GM23338 (cell line): ENCODE measurements around the gene C11orf98. TPM values are rescaled to one million over a fixed set of nuclear protein-coding genes. Genes with fewer than 3 reads are reported as not detected.
A peak's percentile ranks its signal among the peaks of the same experiment; 100 is the strongest.

Experiments used
- ATAC-seq: fragments of 200-7000 bp; cut with Tn5 transposase; 3 replicates; pipeline ENCODE4 v1.9.1; 2020
- DNase-seq: peaks from one replicate; pipeline ENCODE4 v3.0.0-alpha.2; 2015; ENCODE audit warnings: low spot score
- H2AFZ ChIP-seq: fragments of 200-600 bp; sonication (generic); 2 replicates; pipeline ENCODE4 v1.8.0; 2016; ENCODE audit warnings: antibody characterized with exemption, mild to moderate bottlenecking, moderate library complexity
- H3F3A ChIP-seq: fragments of 200-600 bp; sonication (generic); replicated peaks from 2 replicates; pipeline ENCODE4 v1.8.0; 2017; ENCODE audit warnings: antibody characterized with exemption, mixed run types, low read depth
- H3K27ac ChIP-seq: fragments of 200-600 bp; sonication (generic); 2 replicates; pipeline ENCODE4 v1.6.1; 2016; ENCODE audit warnings: low read depth
- H3K27me3 ChIP-seq: fragments of 200-600 bp; sonication (generic); 2 replicates; pipeline ENCODE4 v1.8.0; 2016; ENCODE audit warnings: mild to moderate bottlenecking, mixed run types, moderate library complexity; ENCODE audit not compliant: insufficient read depth
- H3K36me3 ChIP-seq: fragments of 200-600 bp; sonication (generic); 2 replicates; pipeline ENCODE4 v1.8.0; 2016; ENCODE audit warnings: mild to moderate bottlenecking; ENCODE audit not compliant: insufficient read depth
- H3K4me1 ChIP-seq: fragments of 200-600 bp; sonication (generic); 2 replicates; pipeline ENCODE4 v1.8.0; 2016; ENCODE audit warnings: mild to moderate bottlenecking, moderate library complexity; ENCODE audit not compliant: insufficient read depth
- H3K4me2 ChIP-seq: fragments of 200-600 bp; sonication (generic); 2 replicates; pipeline ENCODE4 v1.7.1; 2017; ENCODE audit warnings: mixed run types
- H3K4me3 ChIP-seq: fragments of 200-600 bp; sonication (generic); 2 replicates; pipeline ENCODE4 v1.6.1; 2016; ENCODE audit warnings: mixed run types
- H3K79me2 ChIP-seq: fragments of 200-600 bp; sonication (generic); replicated peaks from 2 replicates; pipeline ENCODE4 v1.8.0; 2017; ENCODE audit warnings: mild to moderate bottlenecking; ENCODE audit not compliant: insufficient read depth
- H3K9me2 ChIP-seq: fragments of 200-600 bp; sonication (generic); 2 replicates; pipeline ENCODE4 v1.8.0; 2017; ENCODE audit not compliant: insufficient read depth
- H4K20me1 ChIP-seq: fragments of 200-600 bp; sonication (generic); replicated peaks from 2 replicates; pipeline ENCODE4 v1.8.0; 2017; ENCODE audit warnings: mild to moderate bottlenecking; ENCODE audit not compliant: insufficient read depth
- H3K27ac Mint-ChIP-seq: 2 replicates; pipeline ENCODE4 v1.8.0; 2020; ENCODE audit warnings: inconsistent platforms, mild to moderate bottlenecking, moderate library complexity, mixed read lengths
- H3K27me3 Mint-ChIP-seq: 3 replicates; pipeline ENCODE4 v1.8.0; 2022; ENCODE audit warnings: low read depth, mild to moderate bottlenecking, moderate library complexity, mixed read lengths, inconsistent platforms; ENCODE audit not compliant: insufficient read depth, poor library complexity
- H3K36me3 Mint-ChIP-seq: 3 replicates; pipeline ENCODE4 v1.8.0; 2021; ENCODE audit warnings: low read depth, mild to moderate bottlenecking, inconsistent platforms, moderate library complexity, mixed read lengths
- H3K4me1 Mint-ChIP-seq: 3 replicates; pipeline ENCODE4 v1.8.0; 2020; ENCODE audit warnings: mild to moderate bottlenecking, inconsistent platforms, mixed read lengths
- H3K4me3 Mint-ChIP-seq: 3 replicates; pipeline ENCODE4 v1.8.0; 2021; ENCODE audit warnings: moderate library complexity, mild to moderate bottlenecking, inconsistent platforms, mixed read lengths
- H3K9me3 Mint-ChIP-seq: 3 replicates; pipeline ENCODE4 v1.8.0; 2020; ENCODE audit warnings: moderate library complexity, mild to moderate bottlenecking, inconsistent platforms, mixed read lengths
- JUNB ChIP-seq: IDR thresholded peaks from one replicate; pipeline ENCODE4 v1.6.1; 2016; ENCODE audit warnings: antibody characterized with exemption; ENCODE audit not compliant: unreplicated experiment
- NANOG ChIP-seq: IDR thresholded peaks from 2 replicates; pipeline ENCODE4 v1.6.1; 2016; ENCODE audit warnings: antibody characterized with exemption, borderline replicate concordance
- REST ChIP-seq: IDR thresholded peaks from one replicate; pipeline ENCODE4 v1.6.1; 2018; ENCODE audit warnings: antibody characterized with exemption; ENCODE audit not compliant: unreplicated experiment
- ZNF462 ChIP-seq: fragments of 250-450 bp; sonication (Bioruptor Pico); IDR thresholded peaks from 2 replicates; pipeline ENCODE4 v1.5.0; 2020; ENCODE audit warnings: mild to moderate bottlenecking, moderate library complexity
- polyA plus RNA-seq: library from polyadenylated mRNA; unstranded; fragments of >200 nt; fragmentation: Nextera tagmentation; extraction: Ambion mirVana; gene quantifications from 2 replicates; pipeline ENCODE4 v1.2.1, GENCODE V29; 2016
- total RNA-seq: library from RNA; depleted of rRNA; stranded (reverse); fragments of >200 nt; shearing (Covaris generic); gene quantifications from 2 replicates; pipeline ENCODE4 v1.2.3, GENCODE V29; 2014
- TF ChIP-seq, protein P1 (sequence below): IDR thresholded peaks from 2 replicates; pipeline ENCODE4 v1.6.1; 2016; ENCODE audit warnings: antibody characterized with exemption

C11orf98 gene
- total and polyA plus RNA-seq, 2 experiments from 2014 or later, result 132 to 479 TPM

- H3K27me3 Mint-ChIP-seq, result peaks cover 24% of the 10 kb centered on the region
- TF ChIP-seq REST (no peak), ZNF462 (no peak), JUNB (no peak), NANOG (no peak)
- TF ChIP-seq, protein P1, sequence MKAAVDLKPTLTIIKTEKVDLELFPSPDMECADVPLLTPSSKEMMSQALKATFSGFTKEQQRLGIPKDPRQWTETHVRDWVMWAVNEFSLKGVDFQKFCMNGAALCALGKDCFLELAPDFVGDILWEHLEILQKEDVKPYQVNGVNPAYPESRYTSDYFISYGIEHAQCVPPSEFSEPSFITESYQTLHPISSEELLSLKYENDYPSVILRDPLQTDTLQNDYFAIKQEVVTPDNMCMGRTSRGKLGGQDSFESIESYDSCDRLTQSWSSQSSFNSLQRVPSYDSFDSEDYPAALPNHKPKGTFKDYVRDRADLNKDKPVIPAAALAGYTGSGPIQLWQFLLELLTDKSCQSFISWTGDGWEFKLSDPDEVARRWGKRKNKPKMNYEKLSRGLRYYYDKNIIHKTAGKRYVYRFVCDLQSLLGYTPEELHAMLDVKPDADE, result no peak
- peaks cover 49% of the 10 kb centered on the region for H3K36me3 Mint-ChIP-seq
- peak overlapping the region; percentile 98 for H3K4me3 Mint-ChIP-seq
- peak overlapping the region; percentile 97 for H3K4me2 ChIP-seq
- no peaks in the 10 kb centered on the region; the same call in none of the 3 replicates for H3K9me3 Mint-ChIP-seq
- H3K27ac Mint-ChIP-seq, result no peak overlapping the region
- H3K4me1 Mint-ChIP-seq, result peaks cover 17% of the 10 kb centered on the region
- H3F3A ChIP-seq, result peaks cover 55% of the 10 kb centered on the region
- H3K4me3 ChIP-seq, result peak overlapping the region; percentile 99
- H2AFZ ChIP-seq, result no peak overlapping the region
- no peaks in the 10 kb centered on the region for H3K27me3 ChIP-seq
- H3K4me1 ChIP-seq, result peaks cover 26% of the 10 kb centered on the region
- H3K79me2 ChIP-seq, result peaks cover 51% of the 10 kb centered on the region
- H3K9me2 ChIP-seq, result no peaks in the 10 kb centered on the region
- H3K27ac ChIP-seq, result peak overlapping the region; percentile 79
- H4K20me1 ChIP-seq, result peaks cover 15% of the 10 kb centered on the region
- DNase-seq (no peak), ATAC-seq (no peak)
- peaks cover 15% of the 10 kb centered on the region for H3K36me3 ChIP-seq
These were observed 2.5 kb upstream of the C11orf98 start for GRCh38 chr11:62667460-62667859.
